ENCODE measurements around the gene RBM10. TPM values are rescaled to one million over a fixed set of nuclear protein-coding genes. Genes with fewer than 3 reads are reported as not detected.

RBM10 gene
- total RNA-seq, 1 experiment from 2014 or later: 55.8 TPM

DNA sequence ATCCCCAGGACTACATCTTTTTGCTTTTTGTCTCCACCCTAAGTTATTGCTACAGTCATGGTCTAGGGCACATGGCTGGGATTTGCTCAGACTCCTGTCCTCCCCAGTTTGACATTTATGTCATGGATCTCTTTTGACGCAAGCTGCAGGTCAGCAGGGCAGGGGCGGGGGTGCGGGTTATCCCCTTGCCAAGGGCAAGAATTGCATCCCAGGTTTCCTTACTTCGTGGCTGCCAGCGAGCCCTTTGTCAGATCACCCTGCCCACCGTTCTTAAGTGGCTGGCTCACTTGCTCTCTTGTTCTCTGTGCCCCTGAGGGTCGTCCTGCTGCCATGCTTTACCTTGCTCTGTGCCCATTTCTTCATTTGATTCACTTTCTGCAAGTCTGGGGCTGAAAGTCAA, 27.5 kb downstream of the RBM10 start:
- no peak overlapping the region for H3K4me2 ChIP-seq (ENCODE audit: insufficient read depth, insufficient read length, low read length)
- no peak overlapping the region for H3K14ac ChIP-seq (ENCODE audit: insufficient read depth, low read length)
- H3K36me3 Mint-ChIP-seq (ENCODE audit: insufficient read depth in 1 of 3, low read depth in 3 of 3): peaks cover 38 to 71% (median 67%) of the 10 kb centered on the region in 3 experiments
- no CpG with 5 or more reads among the region's 7 CpGs for WGBS (ENCODE audit: extremely low coverage, insufficient read length, low lambda C conversion rate)
- no peak overlapping the region for H4K8ac ChIP-seq (replicated peaks; ENCODE audit: insufficient read length, low read depth, low read length)
- H2BK120ac ChIP-seq (ENCODE audit: low read depth, low read length, poor library complexity, severe bottlenecking): no peak overlapping the region
- no peak overlapping the region for H2BK20ac ChIP-seq (ENCODE audit: low read depth, low read length, poor library complexity, severe bottlenecking)
- no peak overlapping the region for H2AK5ac ChIP-seq (ENCODE audit: insufficient read length, low read length)
- no peak overlapping the region for H3K27ac Mint-ChIP-seq
- H3K4me1 ChIP-seq (ENCODE audit: insufficient read depth, low read length): no peaks in the 10 kb centered on the region
- H4K5ac ChIP-seq (ENCODE audit: insufficient read length, low read depth, low read length): no peak overlapping the region
- H3K27me3 ChIP-seq (ENCODE audit: insufficient read depth, low read length): no peaks in the 10 kb centered on the region; the same call in 1 of the 2 replicates
- no peak overlapping the region for H2AFZ ChIP-seq (ENCODE audit: low read length)
- H3K27me3 Mint-ChIP-seq (ENCODE audit: low read depth): no peaks in the 10 kb centered on the region; the same call in 1 of the 2 replicates
- H3K18ac ChIP-seq (ENCODE audit: insufficient read length, low read depth, low read length): no peak overlapping the region
- no peak overlapping the region for H2BK12ac ChIP-seq (ENCODE audit: insufficient read length, low read depth, low read length)
- H3K79me2 ChIP-seq (ENCODE audit: insufficient read depth, low read length): no peaks in the 10 kb centered on the region
- no peak overlapping the region for H3K4me3 Mint-ChIP-seq
- H3K56ac ChIP-seq (ENCODE audit: insufficient read length, low read depth, low read length): no peak overlapping the region
- H2BK15ac ChIP-seq (ENCODE audit: low read depth, low read length): no peak overlapping the region
- no peaks in the 10 kb centered on the region for H4K20me1 ChIP-seq (ENCODE audit: control insufficient read depth, insufficient read depth, insufficient read length)
- TF ChIP-seq, protein P1, sequence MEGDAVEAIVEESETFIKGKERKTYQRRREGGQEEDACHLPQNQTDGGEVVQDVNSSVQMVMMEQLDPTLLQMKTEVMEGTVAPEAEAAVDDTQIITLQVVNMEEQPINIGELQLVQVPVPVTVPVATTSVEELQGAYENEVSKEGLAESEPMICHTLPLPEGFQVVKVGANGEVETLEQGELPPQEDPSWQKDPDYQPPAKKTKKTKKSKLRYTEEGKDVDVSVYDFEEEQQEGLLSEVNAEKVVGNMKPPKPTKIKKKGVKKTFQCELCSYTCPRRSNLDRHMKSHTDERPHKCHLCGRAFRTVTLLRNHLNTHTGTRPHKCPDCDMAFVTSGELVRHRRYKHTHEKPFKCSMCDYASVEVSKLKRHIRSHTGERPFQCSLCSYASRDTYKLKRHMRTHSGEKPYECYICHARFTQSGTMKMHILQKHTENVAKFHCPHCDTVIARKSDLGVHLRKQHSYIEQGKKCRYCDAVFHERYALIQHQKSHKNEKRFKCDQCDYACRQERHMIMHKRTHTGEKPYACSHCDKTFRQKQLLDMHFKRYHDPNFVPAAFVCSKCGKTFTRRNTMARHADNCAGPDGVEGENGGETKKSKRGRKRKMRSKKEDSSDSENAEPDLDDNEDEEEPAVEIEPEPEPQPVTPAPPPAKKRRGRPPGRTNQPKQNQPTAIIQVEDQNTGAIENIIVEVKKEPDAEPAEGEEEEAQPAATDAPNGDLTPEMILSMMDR (conservative IDR thresholded peaks at IDR 0.05): no peak
- no peaks in the 10 kb centered on the region for H3K79me1 ChIP-seq (ENCODE audit: insufficient read depth, low read depth, low read length, poor library complexity, severe bottlenecking)
- H3K4ac ChIP-seq (ENCODE audit: low read depth, low read length): no peak overlapping the region
- no peak overlapping the region for H2BK5ac ChIP-seq (ENCODE audit: insufficient read length, low read length)
- H3K9me3 Mint-ChIP-seq: peaks cover 66 to 82% of the 10 kb centered on the region in 2 experiments
- H3T11ph ChIP-seq (ENCODE audit: low read length): no peak overlapping the region
- H3K23ac ChIP-seq (ENCODE audit: insufficient read length, low read depth, low read length): no peak overlapping the region
- DNase-seq: no peak
- H3K23me2 ChIP-seq (ENCODE audit: insufficient read length, low read depth, low read length, poor library complexity, severe bottlenecking): no peaks in the 10 kb centered on the region
- no peaks in the 10 kb centered on the region for H3K4me1 Mint-ChIP-seq
- no peak overlapping the region for H3K27ac ChIP-seq (ENCODE audit: insufficient read length, low read depth, low read length)
- no peaks in the 10 kb centered on the region for H3K9me3 ChIP-seq (ENCODE audit: control insufficient read depth, low read depth, low read length)
- no peak overlapping the region for H3K9ac ChIP-seq (ENCODE audit: extremely low read depth, insufficient read length, low read length)
- no peak overlapping the region for H4K91ac ChIP-seq (ENCODE audit: insufficient read length, low read depth, low read length)
